Smooth muscle cell (in vitro differentiated cells): ENCODE measurements around the gene GRN. TPM values are rescaled to one million over a fixed set of nuclear protein-coding genes. Genes with fewer than 3 reads are reported as not detected.

Experiments used
- DNase-seq: peaks from one replicate; lab custom pipeline; 2025; ENCODE audit not compliant: unreplicated experiment; lab: John Stamatoyannopoulos, UW
- H2AFZ ChIP-seq: fragments of 200-600 bp; sonication (generic); 2 replicates; pipeline ENCODE4 v1.6.0; 2016; ENCODE audit warnings: antibody characterized with exemption, low read depth, mild to moderate bottlenecking
- H3F3A ChIP-seq: fragments of 200-600 bp; sonication (generic); 2 replicates; pipeline ENCODE4 v1.6.0; 2017; ENCODE audit warnings: antibody characterized with exemption, low read depth
- H3K27ac ChIP-seq: fragments of 200-600 bp; sonication (generic); 2 replicates; pipeline ENCODE4 v1.5.1; 2016; ENCODE audit warnings: low read depth, mild to moderate bottlenecking
- H3K27me3 ChIP-seq: fragments of 200-600 bp; sonication (generic); 2 replicates; pipeline ENCODE4 v1.6.1; 2016; ENCODE audit warnings: low read depth, mild to moderate bottlenecking
- H3K36me3 ChIP-seq: fragments of 200-600 bp; sonication (generic); 2 replicates; pipeline ENCODE4 v1.5.1; 2016; ENCODE audit warnings: low read depth
- H3K4me1 ChIP-seq: fragments of 200-600 bp; sonication (generic); 2 replicates; pipeline ENCODE4 v1.5.1; 2016; ENCODE audit warnings: low read depth
- H3K4me2 ChIP-seq: fragments of 200-600 bp; sonication (generic); 2 replicates; pipeline ENCODE4 v1.6.0; 2016; ENCODE audit warnings: mild to moderate bottlenecking
- H3K4me3 ChIP-seq: fragments of 200-600 bp; sonication (generic); 2 replicates; pipeline ENCODE4 v1.5.1; 2016; ENCODE audit warnings: mild to moderate bottlenecking
- H3K79me2 ChIP-seq: fragments of 200-600 bp; sonication (generic); 2 replicates; pipeline ENCODE4 v1.6.0; 2016; ENCODE audit warnings: low read depth, mild to moderate bottlenecking
- H3K9ac ChIP-seq: fragments of 200-600 bp; sonication (generic); 2 replicates; pipeline ENCODE4 v1.6.0; 2016; ENCODE audit warnings: low read depth
- H3K9me3 ChIP-seq: fragments of 200-600 bp; sonication (generic); replicated peaks from 2 replicates; pipeline ENCODE4 v1.5.1; 2016; ENCODE audit warnings: low read depth
- H4K20me1 ChIP-seq: fragments of 200-600 bp; sonication (generic); 2 replicates; pipeline ENCODE4 v1.6.0; 2016; ENCODE audit warnings: low read depth
- CTCF ChIP-seq: fragments of 200-600 bp; sonication (generic); IDR thresholded peaks from 2 replicates; pipeline ENCODE4 v1.5.1; 2017; ENCODE audit warnings: borderline replicate concordance, mild to moderate bottlenecking, antibody characterized with exemption; ENCODE audit not compliant: insufficient read depth, poor library complexity, severe bottlenecking
- WGBS: methylation state at CpG from one replicate; pipeline ENCODE4 v1.1.7; 2016; ENCODE audit warnings: low lambda C conversion rate; 5-methylcytosine and 5-hydroxymethylcytosine counted together
- polyA plus RNA-seq: library from polyadenylated mRNA; unstranded; fragments of >200 nt; fragmentation: Nextera tagmentation; extraction: Ambion mirVana; gene quantifications from 2 replicates; pipeline ENCODE4 v1.2.1, GENCODE V29; 2016
- total RNA-seq: library from RNA; depleted of rRNA; stranded (reverse); fragments of >200 nt; gene quantifications from 2 replicates; pipeline ENCODE4 v1.2.3, GENCODE V29; 2014

The GRN gene
- total and polyA plus RNA-seq, 2 experiments from 2014 or later, result 125 to 338 TPM

DNA sequence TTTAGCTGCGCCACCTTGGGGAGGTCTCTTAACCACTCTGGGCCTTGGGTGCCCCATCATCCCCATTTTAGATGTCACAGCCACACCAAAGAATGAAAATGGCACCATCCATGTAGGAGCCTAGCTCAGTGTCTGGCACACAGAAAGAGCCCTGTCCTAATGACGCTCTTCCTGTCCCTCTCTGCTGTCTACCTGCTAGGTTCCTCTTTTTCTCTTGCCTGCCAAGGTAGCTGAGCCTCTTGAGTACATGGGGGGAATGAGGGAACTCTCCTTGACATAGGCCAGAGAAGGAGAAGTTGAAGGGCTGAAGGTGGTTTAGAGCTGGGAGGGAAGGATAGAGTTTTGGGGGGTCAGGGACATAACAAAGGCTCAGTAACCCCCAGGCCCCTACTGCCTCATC is 34.9 kb upstream of the GRN start:
- no peak for TF ChIP-seq CTCF
- H3F3A ChIP-seq, result no peaks in the 10 kb centered on the region
- H3K4me3 ChIP-seq, result no peak overlapping the region
- no peaks in the 10 kb centered on the region for H3K36me3 ChIP-seq
- H3K9me3 ChIP-seq, result no peaks in the 10 kb centered on the region
- no peak overlapping the region for H3K27ac ChIP-seq
- no peaks in the 10 kb centered on the region for H4K20me1 ChIP-seq
- no peak overlapping the region for H2AFZ ChIP-seq
- H3K9ac ChIP-seq, result no peak overlapping the region
- peaks cover 16% of the 10 kb centered on the region for H3K4me1 ChIP-seq
- H3K4me2 ChIP-seq, result no peak overlapping the region
- H3K79me2 ChIP-seq, result no peaks in the 10 kb centered on the region
- no peak for DNase-seq
- WGBS, result 92% methylated on average over 2 of the region's 2 CpGs
- peaks cover 22% of the 10 kb centered on the region for H3K27me3 ChIP-seq

- Histone ChIP-seq H3K36me3 (no peaks in the 10 kb centered on the region), H3K9me3 (no peaks in the 10 kb centered on the region), H3F3A (no peaks in the 10 kb centered on the region), H3K4me2 (no peak overlapping the region), H4K20me1 (no peaks in the 10 kb centered on the region), H3K4me1 (peaks cover 19% of the 10 kb centered on the region), H2AFZ (no peak overlapping the region), H3K27me3 (peaks cover 27% of the 10 kb centered on the region), H3K4me3 (no peak overlapping the region), H3K9ac (no peak overlapping the region), H3K27ac (no peak overlapping the region), H3K79me2 (no peaks in the 10 kb centered on the region)
- 75% methylated on average over 10 of the region's 10 CpGs for WGBS
- DNase-seq, result no peak
- TF ChIP-seq CTCF, result no peak
Observed at GRCh38 chr17:44310609-44311376, 34.3 kb upstream of the GRN start.

DNA sequence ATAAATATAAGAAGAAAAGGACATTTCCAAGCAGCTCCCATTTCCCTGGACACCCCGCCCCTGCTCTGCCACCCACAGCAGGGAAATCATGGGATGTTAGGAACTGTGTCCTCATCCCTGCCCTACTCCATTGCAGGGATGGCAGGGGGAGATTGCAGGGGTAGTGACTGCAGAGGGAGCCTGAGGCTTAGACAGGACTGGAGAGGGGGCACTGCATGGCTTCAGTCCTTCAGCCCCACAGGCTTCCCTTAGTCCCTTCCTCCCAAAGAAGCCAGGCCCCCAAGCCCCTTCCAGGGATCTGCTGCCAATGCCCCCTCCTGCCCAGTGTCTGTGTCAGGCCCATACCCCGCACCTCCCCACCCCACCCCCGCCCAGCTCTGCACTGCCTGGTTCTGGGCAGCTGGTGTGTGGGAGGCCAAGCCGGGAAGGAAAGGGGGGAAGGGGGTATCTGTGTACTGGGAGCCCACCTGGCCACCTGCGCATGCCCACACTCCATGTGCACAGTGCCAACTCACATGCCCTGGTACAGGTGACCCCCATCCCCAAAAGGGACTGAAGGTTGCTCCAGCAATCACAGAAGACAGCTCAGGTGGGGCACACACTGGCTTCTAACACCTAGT is 33.4 kb upstream of the GRN start:
- peaks cover 22% of the 10 kb centered on the region for H3K4me1 ChIP-seq
- DNase-seq, result no peak
- H3K79me2 ChIP-seq, result no peaks in the 10 kb centered on the region
- H3K36me3 ChIP-seq, result no peaks in the 10 kb centered on the region
- no peak overlapping the region for H3K27ac ChIP-seq
- no peaks in the 10 kb centered on the region for H3K9me3 ChIP-seq
- H3F3A ChIP-seq, result no peaks in the 10 kb centered on the region
- H2AFZ ChIP-seq, result no peak overlapping the region
- no peak overlapping the region for H3K4me2 ChIP-seq
- TF ChIP-seq CTCF, result no peak
- H4K20me1 ChIP-seq, result no peaks in the 10 kb centered on the region
- H3K4me3 ChIP-seq, result no peak overlapping the region
- no peak overlapping the region for H3K9ac ChIP-seq
- peaks cover 36% of the 10 kb centered on the region for H3K27me3 ChIP-seq
- 85% methylated on average over 4 of the region's 5 CpGs for WGBS
